ENCODE measurements around the gene ARID1B.
A peak's percentile ranks its signal among the peaks of the same experiment; 100 is the strongest.

ARID1B gene

GRCh38 chr6:156828280-156828703 is 51.1 kb downstream of the ARID1B start:
- DNase-seq: no peak

GRCh38 chr6:156830126-156830525 is 52.9 kb downstream of the ARID1B start:
- no peak for DNase-seq

GRCh38 chr6:156832231-156832647 is 55.1 kb downstream of the ARID1B start:
- peak; percentile 70 for DNase-seq

GRCh38 chr6:156832669-156833068 is 55.5 kb downstream of the ARID1B start:
- no peak for DNase-seq

GRCh38 chr6:156833755-156834154 is 56.6 kb downstream of the ARID1B start:
- no peak for DNase-seq

GRCh38 chr6:156839129-156839528 is 62.0 kb downstream of the ARID1B start:
- DNase-seq: no peak

GRCh38 chr6:156839591-156840001 is 62.4 kb downstream of the ARID1B start:
- DNase-seq: no peak

GRCh38 chr6:156840136-156840535 is 63.0 kb downstream of the ARID1B start:
- DNase-seq: no peak

GRCh38 chr6:156840606-156841005 is 63.4 kb downstream of the ARID1B start:
- DNase-seq: no peak

GRCh38 chr6:156841508-156841907 is 64.3 kb downstream of the ARID1B start:
- DNase-seq: no peak

GRCh38 chr6:156842598-156843250 is 65.5 kb downstream of the ARID1B start:
- DNase-seq: no peak

- DNase-seq: no peak
Measured at GRCh38 chr6:156844089-156844488, 66.9 kb downstream of the ARID1B start.

- DNase-seq: no peak
Measured at GRCh38 chr6:156845454-156846155, 68.4 kb downstream of the ARID1B start.

- no peak for DNase-seq
Measured at GRCh38 chr6:156846845-156847599, 69.8 kb downstream of the ARID1B start.

- peak; percentile 21 for DNase-seq
Measured at GRCh38 chr6:156848123-156848522, 70.9 kb downstream of the ARID1B start.

- DNase-seq: peak; percentile 69
Measured at GRCh38 chr6:156848533-156848932, 71.4 kb downstream of the ARID1B start.

- DNase-seq: no peak
Measured at GRCh38 chr6:156849806-156850205, 72.6 kb downstream of the ARID1B start.

- DNase-seq: no peak
Measured at GRCh38 chr6:156850353-156850752, 73.2 kb downstream of the ARID1B start.

- no peak for DNase-seq
Measured at GRCh38 chr6:156851454-156851921, 74.3 kb downstream of the ARID1B start.

- no peak for DNase-seq
Measured at GRCh38 chr6:156852147-156852857, 75.1 kb downstream of the ARID1B start.

- no peak for DNase-seq
Measured at GRCh38 chr6:156852858-156853216, 75.7 kb downstream of the ARID1B start.

- DNase-seq: no peak
Measured at GRCh38 chr6:156853733-156854132, 76.6 kb downstream of the ARID1B start.
